Ovary (tissue), 9 donors: ENCODE measurements around the gene FAM107B. TPM values are rescaled to one million over a fixed set of nuclear protein-coding genes. Genes with fewer than 3 reads are reported as not detected.

Experiments used
- DNase-seq, 5 donors: peaks; one replicate each; pipeline ENCODE4 v3.0.0-alpha.2; 2019 to 2020
- H3K27ac ChIP-seq, 2 donors: fragments of 200-600 bp; one replicate each; pipeline versions ENCODE4 v1.5.1 to v1.8.0; 2019 to 2022
- H3K27me3 ChIP-seq: fragments of 200-600 bp; one replicate; pipeline ENCODE4 v1.8.0; 2022
- H3K36me3 ChIP-seq: fragments of 200-600 bp; sonication (generic); one replicate; pipeline ENCODE4 v1.5.1; 2019
- H3K4me1 ChIP-seq: one replicate; pipeline ENCODE4 v1.8.1; 2013; ENCODE audit warnings: mild to moderate bottlenecking, moderate library complexity; ENCODE audit not compliant: insufficient read depth
- H3K4me3 ChIP-seq: fragments of 200-600 bp; sonication (generic); one replicate; pipeline ENCODE4 v1.5.1; 2017
- H3K9me3 ChIP-seq, 2 donors: fragments of 200-600 bp in 1 of 2; sonication (generic) in 1 of 2; one replicate each; pipeline versions ENCODE4 v1.5.1 to v1.8.1; 2013 to 2019; ENCODE audit warnings: mild to moderate bottlenecking in 1 of 2, moderate library complexity in 1 of 2
- CTCF ChIP-seq, 3 donors: fragments of 450-650 bp in 2 of 3; fragments of 200-600 bp in 1 of 3; IDR thresholded peaks; one replicate each; pipeline versions ENCODE4 v1.5.1 to v1.8.0; 2016 to 2022; ENCODE audit warnings: antibody characterized with exemption in 3 of 3, mild to moderate bottlenecking in 1 of 3
- EP300 ChIP-seq: sonication (generic); formaldehyde crosslinking; IDR thresholded peaks from one replicate; pipeline ENCODE4 v1.6.1; 2017; ENCODE audit warnings: antibody characterized with exemption
- POLR2A ChIP-seq: fragments of 450-650 bp; IDR thresholded peaks from one replicate; pipeline ENCODE4 v1.6.1; 2017; ENCODE audit warnings: antibody characterized with exemption, mild to moderate bottlenecking, moderate library complexity
- WGBS, 3 donors: extraction: QIAGEN DNeasy Blood & Tissue Kit in 1 of 3; methylation state at CpG; one replicate each; pipeline versions ENCODE4 v1.1.5 to v1.1.7; 2013 to 2017; 5-methylcytosine and 5-hydroxymethylcytosine counted together
- intact Hi-C, 4 donors: fragments of 100-400 bp; cut with DNase I; formaldehyde crosslinking; loops; one replicate each; pipeline versions ENCODE4 v1.11.0 to v1.15.1; 2022 to 2023
- polyA plus RNA-seq, 2 donors: library from polyadenylated mRNA; stranded (reverse); fragments of 200-250 nt in 1 of 2; fragments of 350-450 nt in 1 of 2; fragmentation: Illumina TruSeq in 1 of 2; extraction: RNeasy Lipid Tissue Mini Kit (QIAGEN cat#74804) in 1 of 2; gene quantifications; one replicate each; pipeline ENCODE4 v1.2.3, GENCODE V29; 2013 to 2014
- total RNA-seq, 7 donors: library from RNA; depleted of rRNA in 2 of 7; stranded (reverse); fragments of >200 nt in 2 of 7; fragmentation: NEBNext Ultra II Directional in 3 of 7; extraction: Animal tissue kit (Norgen Biotek cat#: 25700) in 3 of 7; gene quantifications; one replicate each; pipeline versions ENCODE4 v1.1.0 to v1.2.4, GENCODE V29; 2016 to 2023
- donor health status: DM: no; HTN: no; CAD: no; lungs with moderate emphysema.
- donor health status: DM: no; HTN: no; CAD: no.
- donor health status: Bipolar disorder and iron deficiency.
- donor health status: DM: yes; HTN: yes; CAD: no.
- donor health status: DM: no; HTN: no; CAD: no.
- donor health status: DM: yes; HTN: yes; CAD: no.

FAM107B gene
- total and polyA plus RNA-seq, 9 donors: 6.0 to 26.6 (median 15.0) TPM

- H3K27ac ChIP-seq: no peak overlapping the region
- intact Hi-C loops: loop anchor here in 2 of 4 donors (10.0 kb wide), 2 partner anchors 283 to 683 kb away; no protein-coding TSS in a partner anchor
- H3K36me3 ChIP-seq: no peaks in the 10 kb centered on the region
- H3K9me3 ChIP-seq: no peaks in the 10 kb centered on the region
- no peak overlapping the region for H3K4me3 ChIP-seq
- no peak for DNase-seq
- H3K4me1 ChIP-seq: no peaks in the 10 kb centered on the region
- TF ChIP-seq CTCF (IDR thresholded peaks at IDR 0.05) (no peak), POLR2A (no peak), EP300 (no peak)
- 67 to 71% (median 67%) methylated on average over 7 of the region's 7 CpGs for WGBS, 3 donors
- H3K27me3 ChIP-seq: no peaks in the 10 kb centered on the region
These were observed 296.5 kb downstream of the FAM107B start for GRCh38 chr10:14478201-14478600.

- 73 to 76% (median 74%) methylated on average over 4 of the region's 4 CpGs for WGBS, 3 donors
These were observed 297.3 kb downstream of the FAM107B start for GRCh38 chr10:14477408-14477710.

GRCh38 chr10:14476641-14477407 lies 297.9 kb downstream of the FAM107B start:
- TF ChIP-seq CTCF (IDR thresholded peaks at IDR 0.05): no peak
- TF ChIP-seq EP300: no peak
- H3K36me3 ChIP-seq: no peaks in the 10 kb centered on the region

More at GRCh38 chr10:14477408-14477710, 297.3 kb downstream of the FAM107B start:
- Histone ChIP-seq H3K4me3 (no peak overlapping the region), H3K27me3 (no peaks in the 10 kb centered on the region), H3K36me3 (no peaks in the 10 kb centered on the region), H3K27ac (no peak overlapping the region), H3K4me1 (no peaks in the 10 kb centered on the region), H3K9me3 (no peaks in the 10 kb centered on the region)
- TF ChIP-seq POLR2A (no peak), EP300 (no peak), CTCF (IDR thresholded peaks at IDR 0.05) (no peak)
- DNase-seq: no peak
- intact Hi-C loops: loop anchor here in 2 of 4 donors (10.0 kb wide), 2 partner anchors 283 to 683 kb away; no protein-coding TSS in a partner anchor

GRCh38 chr10:14476006-14476405 lies 298.7 kb downstream of the FAM107B start:
- Histone ChIP-seq H3K4me1 (no peaks in the 10 kb centered on the region), H3K9me3 (no peaks in the 10 kb centered on the region), H3K36me3 (no peaks in the 10 kb centered on the region), H3K27me3 (no peaks in the 10 kb centered on the region), H3K27ac (no peak overlapping the region), H3K4me3 (no peak overlapping the region)
- WGBS, 3 donors: 86 to 91% (median 88%) methylated on average over 5 of the region's 5 CpGs
- no peak for DNase-seq
- intact Hi-C loops: loop anchor here in 2 of 4 donors (10.0 kb wide), 2 partner anchors 281 to 681 kb away; no protein-coding TSS in a partner anchor
- no peak for TF ChIP-seq POLR2A
- TF ChIP-seq CTCF (IDR thresholded peaks at IDR 0.05): no peak
- no peak for TF ChIP-seq EP300

More at GRCh38 chr10:14476641-14477407, 297.9 kb downstream of the FAM107B start:
- Histone ChIP-seq H3K27me3 (no peaks in the 10 kb centered on the region), H3K9me3 (no peaks in the 10 kb centered on the region), H3K4me1 (no peaks in the 10 kb centered on the region), H3K4me3 (no peak overlapping the region), H3K27ac (no peak overlapping the region)
- WGBS, 3 donors: 86 to 88% (median 88%) methylated on average over 9 of the region's 9 CpGs
- intact Hi-C loops: loop anchor here in 2 of 4 donors (10.0 kb wide), 2 partner anchors 282 to 682 kb away; no protein-coding TSS in a partner anchor
- DNase-seq: no peak
